Breast epithelium (tissue), 4 donors: ENCODE results near the gene GRM4. TPM values are rescaled to one million over a fixed set of nuclear protein-coding genes. Genes with fewer than 3 reads are reported as not detected.

Experiments
- DNase-seq, 2 donors: peaks; one replicate each; pipeline ENCODE4 v3.0.0-alpha.2; 2019; ENCODE audit warnings: low spot score in 2 of 2
- H3K27ac ChIP-seq, 2 donors: fragments of 200-600 bp; sonication (generic) in 1 of 2; one replicate each; pipeline ENCODE4 v1.5.1; 2016 to 2019; ENCODE audit warnings: mild to moderate bottlenecking in 1 of 2
- H3K27me3 ChIP-seq, 2 donors: fragments of 200-600 bp; sonication (generic) in 1 of 2; one replicate each; pipeline versions ENCODE4 v1.5.1 to v1.6.0; 2017 to 2019; ENCODE audit warnings: control low read depth in 1 of 2, mild to moderate bottlenecking in 1 of 2
- H3K36me3 ChIP-seq: fragments of 200-600 bp; one replicate; pipeline ENCODE4 v1.5.1; 2019
- H3K4me1 ChIP-seq, 2 donors: fragments of 200-600 bp; sonication (generic); one replicate each; pipeline ENCODE4 v1.5.1; 2016 to 2019; ENCODE audit warnings: control low read depth in 1 of 2
- H3K4me3 ChIP-seq, 3 donors: fragments of 200-600 bp; sonication (generic); 1 replicate in 2 of 3; 2 replicates in 1 of 3; pipeline ENCODE4 v1.5.1; 2016 to 2019; ENCODE audit warnings: mild to moderate bottlenecking in 3 of 3, moderate library complexity in 2 of 3
- H3K9me3 ChIP-seq, 2 donors: fragments of 200-600 bp; sonication (generic) in 1 of 2; one replicate each; pipeline ENCODE4 v1.5.1; 2016 to 2019; ENCODE audit warnings: control low read depth in 1 of 2
- POLR2A ChIP-seq: fragments of 450-650 bp; IDR thresholded peaks from one replicate; pipeline ENCODE4 v1.6.1; 2016; ENCODE audit warnings: antibody characterized with exemption, mild to moderate bottlenecking, moderate library complexity
- POLR2AphosphoS5 ChIP-seq, 3 donors: sonication (generic); formaldehyde crosslinking; IDR thresholded peaks; one replicate each; pipeline ENCODE4 v1.6.1; 2017; ENCODE audit warnings: antibody characterized with exemption in 3 of 3
- intact Hi-C: fragments of 100-400 bp; cut with DNase I; formaldehyde crosslinking; loops from one replicate; pipeline ENCODE4 v1.15.1; 2023; ENCODE audit warnings: low total_unique reads
- total RNA-seq, 3 donors: library from RNA; depleted of rRNA; stranded (reverse); fragments of >200 nt; gene quantifications; one replicate each; pipeline ENCODE4 v1.1.0, GENCODE V29; 2016
- TF ChIP-seq, protein P1 (sequence below), 3 donors: fragments of 450-650 bp; IDR thresholded peaks; one replicate each; pipeline ENCODE4 v1.5.1; 2016 to 2017; ENCODE audit warnings: antibody characterized with exemption in 3 of 3, mild to moderate bottlenecking in 3 of 3, moderate library complexity in 3 of 3

GRM4 gene
- total RNA-seq, 3 donors from 2014 or later, result not detected

DNA sequence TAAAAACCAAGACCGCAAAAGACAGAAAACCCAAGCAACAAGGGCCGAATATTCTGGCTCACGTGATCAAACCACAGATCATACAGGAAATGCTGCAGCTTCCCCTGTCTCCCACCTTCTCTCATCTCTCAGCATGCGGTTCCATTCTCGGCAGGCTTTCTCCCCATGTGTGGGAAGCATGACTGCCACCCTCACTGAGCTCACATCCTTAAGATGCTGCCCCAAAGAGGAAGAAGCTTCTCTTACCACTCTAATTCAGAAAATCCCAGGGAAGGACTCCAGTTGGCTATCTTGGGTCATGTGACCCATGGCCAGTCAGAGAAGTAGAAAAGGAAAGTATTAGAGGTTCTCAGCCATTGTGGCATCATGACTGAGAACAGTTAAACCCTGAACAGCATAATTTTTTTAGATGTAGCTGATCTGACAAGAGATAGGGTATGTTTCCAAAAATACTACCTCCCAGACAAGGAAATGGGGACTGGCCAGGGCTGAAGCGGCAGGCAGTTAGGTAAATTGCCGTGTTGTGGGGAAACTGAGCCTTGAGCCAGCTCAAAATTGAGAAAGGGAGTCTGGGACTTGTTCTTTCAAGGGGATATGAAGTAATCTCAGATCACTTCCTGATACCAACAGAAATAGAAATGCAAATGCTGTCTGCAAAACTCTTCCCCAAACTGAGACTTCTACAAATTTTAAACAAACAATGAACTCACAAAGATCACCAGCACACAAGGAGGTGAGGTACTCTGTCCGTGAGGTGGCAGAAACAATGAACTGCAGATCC lies 37.1 kb upstream of the GRM4 start:
- intact Hi-C loops, result no loop called here
- no peaks in the 10 kb centered on the region for H3K36me3 ChIP-seq
- no peak overlapping the region for H3K27ac ChIP-seq
- no peaks in the 10 kb centered on the region for H3K27me3 ChIP-seq
- DNase-seq, result no peak
- H3K4me1 ChIP-seq, result no peaks in the 10 kb centered on the region
- TF ChIP-seq POLR2A, result no peak
- no peak for TF ChIP-seq POLR2AphosphoS5 (IDR thresholded peaks at IDR 0.05)
- TF ChIP-seq, protein P1, sequence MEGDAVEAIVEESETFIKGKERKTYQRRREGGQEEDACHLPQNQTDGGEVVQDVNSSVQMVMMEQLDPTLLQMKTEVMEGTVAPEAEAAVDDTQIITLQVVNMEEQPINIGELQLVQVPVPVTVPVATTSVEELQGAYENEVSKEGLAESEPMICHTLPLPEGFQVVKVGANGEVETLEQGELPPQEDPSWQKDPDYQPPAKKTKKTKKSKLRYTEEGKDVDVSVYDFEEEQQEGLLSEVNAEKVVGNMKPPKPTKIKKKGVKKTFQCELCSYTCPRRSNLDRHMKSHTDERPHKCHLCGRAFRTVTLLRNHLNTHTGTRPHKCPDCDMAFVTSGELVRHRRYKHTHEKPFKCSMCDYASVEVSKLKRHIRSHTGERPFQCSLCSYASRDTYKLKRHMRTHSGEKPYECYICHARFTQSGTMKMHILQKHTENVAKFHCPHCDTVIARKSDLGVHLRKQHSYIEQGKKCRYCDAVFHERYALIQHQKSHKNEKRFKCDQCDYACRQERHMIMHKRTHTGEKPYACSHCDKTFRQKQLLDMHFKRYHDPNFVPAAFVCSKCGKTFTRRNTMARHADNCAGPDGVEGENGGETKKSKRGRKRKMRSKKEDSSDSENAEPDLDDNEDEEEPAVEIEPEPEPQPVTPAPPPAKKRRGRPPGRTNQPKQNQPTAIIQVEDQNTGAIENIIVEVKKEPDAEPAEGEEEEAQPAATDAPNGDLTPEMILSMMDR (IDR thresholded peaks at IDR 0.05), result no peak
- H3K4me3 ChIP-seq, result no peak overlapping the region
- no peaks in the 10 kb centered on the region for H3K9me3 ChIP-seq

- Histone ChIP-seq H3K4me3 (no peak overlapping the region), H3K27ac (peak overlapping the region in 1 of 2 donors; percentile 25), H3K9me3 (no peaks in the 10 kb centered on the region), H3K36me3 (no peaks in the 10 kb centered on the region), H3K27me3 (no peaks in the 10 kb centered on the region), H3K4me1 (no peaks in the 10 kb centered on the region)
- intact Hi-C loops, result no loop called here
- TF ChIP-seq POLR2A (no peak), POLR2AphosphoS5 (IDR thresholded peaks at IDR 0.05) (no peak)
- TF ChIP-seq, protein P1 (IDR thresholded peaks at IDR 0.05), result no peak
- peak in 1 of 2 donors; percentile 28 for DNase-seq
Measured at GRCh38 chr6:34181908-34182307, 36.0 kb upstream of the GRM4 start.

DNA sequence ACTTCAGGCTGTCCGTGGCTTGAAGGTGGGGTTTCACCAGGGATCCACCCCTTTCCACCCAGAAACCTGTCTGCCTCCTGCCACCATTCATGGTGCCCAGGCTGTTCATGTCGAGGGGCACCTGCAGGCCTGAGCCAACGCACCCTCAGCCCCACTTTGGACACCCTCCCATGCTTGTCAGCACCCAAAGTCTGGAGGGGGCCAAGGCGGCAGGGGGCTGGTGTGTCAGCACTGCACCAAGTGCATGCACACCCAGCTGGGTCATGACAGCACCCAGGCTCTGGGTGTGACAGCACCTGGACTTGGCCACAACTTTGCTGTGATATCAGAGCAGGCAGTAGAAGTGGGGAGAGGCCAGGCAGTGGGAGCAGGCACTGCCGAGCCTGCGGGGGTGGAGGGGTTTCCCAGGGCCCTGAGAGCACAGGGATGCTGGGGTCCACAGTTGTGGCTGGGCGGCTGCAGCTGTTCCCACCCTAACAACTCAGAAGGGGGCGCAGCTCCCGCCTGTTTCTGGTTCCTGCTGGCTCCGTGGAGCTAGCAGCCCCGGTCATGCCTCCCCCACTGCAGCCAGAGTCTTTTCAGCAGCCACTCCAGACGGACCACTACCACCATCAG lies 33.3 kb upstream of the GRM4 start:
- TF ChIP-seq, protein P1 (IDR thresholded peaks at IDR 0.05), result no peak
- TF ChIP-seq POLR2A, result no peak
- no peak for TF ChIP-seq POLR2AphosphoS5 (IDR thresholded peaks at IDR 0.05)
- DNase-seq, result no peak
- Histone ChIP-seq H3K27ac (peak overlapping the region; percentile 38 to 55), H3K9me3 (no peaks in the 10 kb centered on the region), H3K4me3 (no peak overlapping the region), H3K27me3 (no peaks in the 10 kb centered on the region), H3K4me1 (no peaks in the 10 kb centered on the region), H3K36me3 (no peaks in the 10 kb centered on the region)
- intact Hi-C loops, result loop anchor here (5.0 kb wide), 1 partner anchor 428 kb away; no protein-coding TSS in a partner anchor

DNA sequence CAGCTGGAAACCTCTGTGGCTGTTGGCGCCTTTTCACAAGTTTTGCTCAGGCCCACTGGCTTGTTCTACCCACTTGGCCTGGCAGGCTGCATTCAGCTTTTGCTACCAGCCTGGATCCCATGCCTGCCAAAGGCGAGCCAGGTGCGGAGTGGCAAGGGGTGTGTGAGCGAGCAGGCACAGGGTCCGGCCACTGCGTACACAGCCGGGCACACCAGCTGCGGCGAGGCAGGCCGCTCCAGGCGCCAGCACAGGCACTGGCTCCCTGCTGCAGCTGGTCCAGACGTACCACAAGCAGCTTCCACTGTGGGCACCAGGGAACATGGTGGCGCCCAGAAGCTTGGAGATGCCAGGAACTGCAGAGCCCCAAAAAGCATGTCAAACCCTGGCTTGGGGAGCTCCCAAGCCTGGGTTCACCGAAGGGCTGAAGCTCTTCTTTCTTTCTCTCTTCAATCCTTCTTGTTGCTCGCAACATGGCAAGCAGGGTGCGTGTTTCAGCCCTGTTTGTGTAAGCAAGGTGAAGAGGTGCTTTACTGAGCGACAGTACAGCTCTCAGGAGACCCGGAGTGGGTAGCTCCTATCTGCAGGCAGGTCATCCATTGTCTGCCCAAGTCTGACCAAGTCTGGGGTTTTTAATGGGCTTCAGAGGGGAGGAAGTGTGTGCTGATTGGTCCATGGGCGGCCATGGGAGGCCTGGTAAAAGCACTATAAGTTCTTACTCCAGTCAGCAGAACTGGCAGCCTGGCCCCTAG lies 32.6 kb upstream of the GRM4 start:
- intact Hi-C loops, result loop anchor here (5.0 kb wide), 1 partner anchor 429 kb away; no protein-coding TSS in a partner anchor
- no peak for DNase-seq
- TF ChIP-seq POLR2A (no peak), POLR2AphosphoS5 (IDR thresholded peaks at IDR 0.05) (no peak)
- TF ChIP-seq, protein P1 (IDR thresholded peaks at IDR 0.05), result no peak
- H3K4me1 ChIP-seq, result no peaks in the 10 kb centered on the region
- H3K4me3 ChIP-seq, result no peak overlapping the region
- no peaks in the 10 kb centered on the region for H3K27me3 ChIP-seq
- no peaks in the 10 kb centered on the region for H3K36me3 ChIP-seq
- H3K27ac ChIP-seq, result no peak overlapping the region
- no peaks in the 10 kb centered on the region for H3K9me3 ChIP-seq
